C1 segment of cervical spinal cord (tissue), 14 donors: ENCODE measurements around the gene SPATA31D3.
"Not testable (repeated sequence)": the region's sequence is repeated elsewhere in the genome, so short reads cannot be mapped to it uniquely, and the experiment has no call there.

Experiments
- DNase-seq, 14 donors: peaks; one replicate each; lab custom pipeline; 2025; lab: John Stamatoyannopoulos, UW

Gene SPATA31D3

DNA sequence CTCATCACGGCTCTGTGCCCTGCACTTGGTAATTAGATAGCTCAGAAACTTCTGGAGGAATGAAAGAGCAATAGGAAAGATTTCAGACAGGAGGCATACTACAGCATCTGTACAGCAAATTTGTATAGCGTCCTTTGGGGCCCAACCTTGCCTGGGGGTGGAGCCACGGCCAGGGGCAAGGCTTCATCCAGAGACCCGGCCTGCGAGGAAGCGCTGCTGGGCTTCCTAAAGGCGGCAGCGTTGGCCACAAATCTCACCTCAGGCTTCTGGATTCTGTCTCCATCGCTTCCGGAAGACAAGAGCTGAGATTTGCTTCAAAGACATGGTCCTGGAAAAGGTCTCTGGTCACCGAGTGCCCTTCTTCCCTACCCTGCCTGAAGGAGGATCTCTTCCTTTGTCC, 33.1 kb downstream of the SPATA31D3 start:
- DNase-seq, result no peak

DNA sequence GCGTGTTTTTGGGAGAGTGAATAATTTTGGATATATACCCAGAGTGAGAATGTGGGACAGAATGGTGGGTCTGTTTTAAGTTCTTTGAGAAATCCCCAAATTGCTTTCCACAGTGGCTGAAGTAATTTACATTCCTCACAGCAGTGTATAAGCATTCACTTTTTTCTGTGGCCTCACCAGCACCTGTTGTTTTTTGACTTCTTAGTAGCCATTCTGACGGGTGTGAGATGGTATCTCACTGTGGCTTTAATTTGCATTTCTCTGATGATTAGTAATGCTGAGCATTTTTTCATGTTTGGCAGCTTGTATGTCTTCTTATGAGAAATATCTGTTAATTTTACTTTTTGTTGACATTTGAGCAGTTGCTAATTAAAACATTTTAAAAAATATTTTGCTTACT, 35.9 kb downstream of the SPATA31D3 start:
- DNase-seq, result no peak

DNA sequence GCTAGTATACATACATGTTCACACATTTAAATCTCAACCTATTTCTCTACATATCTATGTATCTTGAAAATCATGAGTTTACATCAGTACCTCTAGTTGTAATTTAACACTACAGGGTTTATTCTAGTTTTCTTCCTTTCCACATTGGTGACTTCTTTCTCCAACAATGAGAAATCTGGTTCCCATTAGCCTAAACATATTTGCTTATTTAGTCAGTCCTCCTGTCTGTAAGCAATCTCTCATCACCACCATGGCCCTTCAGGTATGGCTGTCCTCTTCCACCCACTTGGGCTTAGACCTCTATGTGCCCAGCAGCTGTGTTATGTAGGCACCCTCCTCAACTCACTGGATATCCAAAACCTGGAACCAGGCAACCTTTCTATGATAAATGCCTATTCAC, 37.3 kb downstream of the SPATA31D3 start:
- DNase-seq, result no peak

DNA sequence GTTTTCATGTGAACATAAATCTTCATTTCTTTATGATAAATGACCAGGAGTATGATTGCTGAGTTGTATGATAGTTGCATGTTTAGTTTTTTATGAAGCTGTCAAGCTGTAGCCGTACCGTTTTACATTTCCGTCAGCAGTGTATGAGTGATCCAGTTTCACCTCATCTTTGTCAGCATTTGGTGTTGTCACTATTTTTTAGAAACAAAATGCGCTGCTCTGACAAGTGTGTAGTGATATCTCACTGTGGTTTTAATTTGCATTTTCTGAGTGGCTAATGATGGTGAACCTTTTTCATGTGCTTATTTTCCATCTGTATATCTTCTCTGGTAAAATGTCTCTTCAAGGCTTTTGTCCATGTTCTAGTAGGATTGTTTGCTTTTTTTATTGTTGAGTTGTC, 38.6 kb downstream of the SPATA31D3 start:
- no peak for DNase-seq

DNA sequence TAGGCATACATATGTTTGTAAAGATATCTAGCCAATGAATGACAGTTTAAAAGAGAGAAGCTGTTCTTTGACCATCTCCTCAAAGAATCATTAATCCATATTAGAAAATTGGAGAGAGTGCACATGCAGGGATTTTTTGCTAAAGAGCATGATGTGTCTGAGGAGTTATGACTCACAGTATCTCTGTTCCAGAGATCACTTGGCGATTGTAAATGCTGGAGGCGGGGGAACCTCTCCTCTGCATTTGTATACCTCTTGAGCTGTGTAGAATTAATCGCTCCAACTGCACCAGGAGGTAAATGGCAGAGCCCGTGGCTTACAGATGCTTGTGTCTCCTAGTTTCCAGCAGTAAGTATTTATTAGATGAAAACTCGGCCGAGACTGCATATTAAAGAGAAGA, 41.6 kb downstream of the SPATA31D3 start:
- no peak for DNase-seq

DNA sequence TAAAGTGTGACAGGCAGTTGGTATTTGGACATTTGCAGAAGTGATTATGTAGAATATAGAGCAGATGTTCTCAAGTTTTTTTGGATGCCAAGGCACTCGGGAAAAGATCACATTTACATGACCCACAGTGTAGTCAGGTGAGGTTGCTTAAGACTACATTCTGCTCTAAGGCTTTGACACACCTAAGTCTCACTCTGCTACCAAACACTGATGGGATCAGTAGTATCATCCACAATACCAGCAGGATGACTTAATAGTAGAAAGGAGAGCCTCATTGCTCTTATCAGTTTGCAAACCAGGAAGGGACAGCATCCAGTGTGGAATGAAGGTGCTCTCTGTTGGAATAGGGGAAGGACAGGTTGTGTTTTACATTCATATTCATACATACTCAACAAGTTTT, 42.8 kb downstream of the SPATA31D3 start:
- no peak for DNase-seq

DNA sequence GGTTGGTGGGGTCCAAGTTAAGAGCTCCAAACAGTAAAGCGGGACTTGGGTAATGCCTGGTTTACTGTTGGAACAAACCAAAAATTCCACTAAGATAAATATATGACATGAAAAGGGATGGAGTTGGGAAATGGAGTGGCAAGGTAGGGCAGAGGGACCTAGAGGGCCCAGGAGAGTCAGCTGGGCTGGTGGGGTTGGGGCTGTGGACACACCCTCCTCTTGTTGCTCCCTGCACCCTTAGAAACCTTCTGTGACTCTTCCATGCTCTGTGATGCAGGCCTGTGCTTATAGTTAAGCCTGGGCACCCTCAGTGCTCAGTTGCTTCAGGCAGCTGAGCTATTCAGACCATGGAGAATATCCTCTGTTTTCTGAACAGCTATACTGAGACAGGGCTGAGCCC, 45.2 kb downstream of the SPATA31D3 start, which contains the start of gene SPATA31D1:
SPATA31D1 (plus strand) TSS at position 301 of the 400 bp plus-strand sequence; CDS start at position 348, 47 bp downstream.
- not testable (repeated sequence) for DNase-seq

DNA sequence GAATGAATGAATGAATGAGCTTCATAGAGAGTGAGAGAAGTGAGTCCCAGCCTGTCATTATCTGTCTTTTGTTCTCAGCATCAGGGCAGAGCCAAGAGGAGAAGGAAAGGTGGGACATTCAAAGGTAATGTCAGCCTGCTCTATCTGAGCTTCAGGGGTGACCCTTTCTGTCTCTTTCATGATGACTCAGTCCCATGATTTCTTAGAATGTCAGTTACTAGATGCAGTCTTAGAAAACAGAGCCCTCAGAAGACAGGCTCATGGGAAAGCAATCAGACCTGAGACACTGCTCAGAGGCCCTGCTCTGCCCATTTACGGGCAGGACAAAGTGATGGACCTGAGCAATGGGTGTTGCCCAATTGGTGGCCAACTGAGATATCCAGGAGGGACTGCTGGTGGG, 46.4 kb downstream of the SPATA31D3 start:
- no peak for DNase-seq

DNA sequence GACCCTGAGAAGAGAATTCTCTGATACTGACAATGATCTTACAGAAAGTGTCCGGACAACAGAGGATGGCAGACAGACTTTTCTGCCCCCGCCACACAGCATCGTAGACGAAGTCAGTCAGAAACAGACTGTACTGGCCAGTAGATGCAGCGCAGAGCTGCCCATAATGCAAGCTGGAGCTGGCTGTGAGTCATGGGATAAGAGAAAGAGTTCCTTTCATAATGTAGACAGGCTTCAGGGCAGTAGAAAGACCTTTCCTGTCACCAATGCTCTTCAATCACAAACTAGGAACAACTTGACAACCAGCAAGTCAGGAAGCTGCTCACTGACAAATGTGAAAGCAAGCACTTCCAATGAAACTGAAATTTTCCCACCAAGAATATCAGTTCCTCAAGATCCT, 50.4 kb downstream of the SPATA31D3 start:
- no peak for DNase-seq
